Fibroblast of pulmonary artery (primary cell): Measurements from ENCODE around the gene BCAT1.
A peak's percentile ranks its signal among the peaks of the same experiment; 100 is the strongest.
"Not testable (repeated sequence)": the region's sequence is repeated elsewhere in the genome, so short reads cannot be mapped to it uniquely, and the experiment has no call there.

ENCODE experiments used
- DNase-seq: peaks from one replicate; pipeline ENCODE4 v3.0.0-alpha.2; 2010; ENCODE audit warnings: low read depth
- H3K4me3 ChIP-seq: replicated peaks from 2 replicates; pipeline ENCODE4 v1.5.1; 2011; ENCODE audit warnings: low read depth, mild to moderate bottlenecking, control low read depth, low read length, moderate library complexity
- CTCF ChIP-seq: IDR thresholded peaks from 2 replicates; pipeline ENCODE4 v1.5.1; 2011; ENCODE audit warnings: mild to moderate bottlenecking, control low read depth, low read length, inconsistent platforms; ENCODE audit errors: missing control alignments

Gene BCAT1

GRCh38 chr12:24879644-24880043 is 69.3 kb downstream of the BCAT1 start:
- TF ChIP-seq CTCF, result no peak
- no peak overlapping the region for H3K4me3 ChIP-seq
- no peak for DNase-seq

- no peak for TF ChIP-seq CTCF
- H3K4me3 ChIP-seq, result no peak overlapping the region
- no peak for DNase-seq
Measured at GRCh38 chr12:24875014-24875413, 73.9 kb downstream of the BCAT1 start.

- no peak overlapping the region for H3K4me3 ChIP-seq
- DNase-seq, result no peak
- TF ChIP-seq CTCF, result no peak
Measured at GRCh38 chr12:24872211-24872610, 76.7 kb downstream of the BCAT1 start.

GRCh38 chr12:24866139-24866538 is 82.8 kb downstream of the BCAT1 start:
- not testable (repeated sequence) for H3K4me3 ChIP-seq, DNase-seq

GRCh38 chr12:24864796-24865125 is 84.1 kb downstream of the BCAT1 start:
- no peak for DNase-seq
- no peak for TF ChIP-seq CTCF
- no peak overlapping the region for H3K4me3 ChIP-seq

GRCh38 chr12:24861766-24862540 is 86.9 kb downstream of the BCAT1 start:
- no peak overlapping the region for H3K4me3 ChIP-seq
- peak; percentile 59 for DNase-seq
- no peak for TF ChIP-seq CTCF

- no peak for TF ChIP-seq CTCF
- no peak for DNase-seq
- no peak overlapping the region for H3K4me3 ChIP-seq
Measured at GRCh38 chr12:24860546-24860945, 88.4 kb downstream of the BCAT1 start.
